ENCODE results near the gene SASS6. TPM values are rescaled to one million over a fixed set of nuclear protein-coding genes. Genes with fewer than 3 reads are reported as not detected.

Gene SASS6
- total RNA-seq, 4 donors from 2014 or later: 1.9 to 6.8 (median 3.8) TPM

DNA sequence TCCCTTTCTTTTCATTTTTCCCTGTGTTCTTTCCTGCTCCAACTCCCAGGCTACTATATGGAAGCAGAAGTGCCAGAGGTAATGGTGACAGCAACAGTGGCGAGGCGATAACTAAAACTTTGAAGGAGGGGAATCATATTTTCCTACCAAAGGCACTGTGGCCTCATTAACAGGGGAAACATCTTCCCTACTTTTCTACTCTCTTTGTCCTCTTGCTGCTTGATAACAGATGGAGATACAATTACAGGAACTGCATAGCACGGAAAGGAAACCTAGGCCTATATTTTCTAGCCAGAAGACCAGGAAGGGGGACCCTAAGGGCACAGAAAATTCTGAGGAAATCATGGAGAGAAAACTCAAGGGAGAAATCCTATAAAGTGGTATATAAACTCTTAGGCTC, 42.3 kb downstream of the SASS6 start:
- no peak overlapping the region for H3K27ac ChIP-seq
- no peak for DNase-seq
- H3K9me3 ChIP-seq: no peaks in the 10 kb centered on the region
- peaks cover 0 to 49% (median 0%) of the 10 kb centered on the region in 3 donors for H3K36me3 ChIP-seq
- no peaks in the 10 kb centered on the region for H3K4me1 ChIP-seq
- WGBS, 2 donors: 83 to 86% methylated on average over 3 of the region's 3 CpGs
- H3K4me3 ChIP-seq: no peak overlapping the region
- no peaks in the 10 kb centered on the region for H3K27me3 ChIP-seq
- TF ChIP-seq, protein P1, sequence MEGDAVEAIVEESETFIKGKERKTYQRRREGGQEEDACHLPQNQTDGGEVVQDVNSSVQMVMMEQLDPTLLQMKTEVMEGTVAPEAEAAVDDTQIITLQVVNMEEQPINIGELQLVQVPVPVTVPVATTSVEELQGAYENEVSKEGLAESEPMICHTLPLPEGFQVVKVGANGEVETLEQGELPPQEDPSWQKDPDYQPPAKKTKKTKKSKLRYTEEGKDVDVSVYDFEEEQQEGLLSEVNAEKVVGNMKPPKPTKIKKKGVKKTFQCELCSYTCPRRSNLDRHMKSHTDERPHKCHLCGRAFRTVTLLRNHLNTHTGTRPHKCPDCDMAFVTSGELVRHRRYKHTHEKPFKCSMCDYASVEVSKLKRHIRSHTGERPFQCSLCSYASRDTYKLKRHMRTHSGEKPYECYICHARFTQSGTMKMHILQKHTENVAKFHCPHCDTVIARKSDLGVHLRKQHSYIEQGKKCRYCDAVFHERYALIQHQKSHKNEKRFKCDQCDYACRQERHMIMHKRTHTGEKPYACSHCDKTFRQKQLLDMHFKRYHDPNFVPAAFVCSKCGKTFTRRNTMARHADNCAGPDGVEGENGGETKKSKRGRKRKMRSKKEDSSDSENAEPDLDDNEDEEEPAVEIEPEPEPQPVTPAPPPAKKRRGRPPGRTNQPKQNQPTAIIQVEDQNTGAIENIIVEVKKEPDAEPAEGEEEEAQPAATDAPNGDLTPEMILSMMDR (IDR thresholded peaks at IDR 0.05): no peak
- no peak for TF ChIP-seq POLR2A (IDR thresholded peaks at IDR 0.05)
- intact Hi-C loops (cut with DNase I): no loop called here

DNA sequence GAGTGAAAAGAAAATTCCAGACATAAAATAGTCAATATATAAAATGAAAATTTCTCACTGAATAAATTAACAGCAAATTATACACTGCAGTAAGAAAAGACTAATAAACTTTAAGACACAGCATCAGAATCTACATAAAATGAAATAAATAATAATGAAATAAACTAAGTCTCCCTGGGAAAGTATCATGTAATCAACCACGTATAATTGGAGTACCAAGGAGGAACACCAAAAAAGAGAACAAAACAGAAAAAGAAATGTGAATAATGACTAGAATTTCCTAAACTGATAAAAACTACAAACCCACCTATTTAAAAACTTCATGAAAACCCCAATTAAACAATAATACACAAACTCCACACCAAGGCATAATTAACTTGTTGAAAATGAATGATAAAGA, 43.6 kb downstream of the SASS6 start:
- H3K9me3 ChIP-seq: no peaks in the 10 kb centered on the region
- H3K27ac ChIP-seq: no peak overlapping the region
- WGBS, 2 donors: 93 to 100% methylated on average over 1 of the region's 1 CpG
- H3K4me3 ChIP-seq: no peak overlapping the region
- TF ChIP-seq, protein P1 (IDR thresholded peaks at IDR 0.05): no peak
- no peak for TF ChIP-seq POLR2A (IDR thresholded peaks at IDR 0.05)
- no peaks in the 10 kb centered on the region for H3K4me1 ChIP-seq
- DNase-seq: no peak
- H3K27me3 ChIP-seq: no peaks in the 10 kb centered on the region
- intact Hi-C loops (cut with DNase I): no loop called here
- peaks cover 0 to 49% (median 0%) of the 10 kb centered on the region in 3 donors for H3K36me3 ChIP-seq

DNA sequence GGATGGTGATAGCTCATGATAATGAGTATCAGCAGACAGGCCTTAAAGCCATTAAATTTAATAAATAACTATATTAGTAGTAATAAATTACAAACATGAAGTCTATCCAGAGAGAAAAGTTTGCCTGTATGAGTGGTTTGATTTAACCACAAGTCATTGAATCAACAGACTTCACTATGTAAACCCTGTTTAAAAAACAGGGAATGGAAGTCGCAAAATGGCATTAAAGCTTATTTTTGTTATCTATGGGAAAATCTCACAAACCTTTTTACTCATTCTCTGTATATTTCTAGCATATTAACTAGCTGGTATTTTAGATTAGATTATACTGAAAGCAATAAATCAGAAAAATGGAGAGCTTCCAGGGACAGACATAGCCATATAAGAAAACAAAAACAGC, 45.3 kb downstream of the SASS6 start:
- Histone ChIP-seq H3K4me3 (no peak overlapping the region), H3K27me3 (no peaks in the 10 kb centered on the region), H3K36me3 (peaks cover 0 to 55% (median 0%) of the 10 kb centered on the region in 3 donors), H3K4me1 (no peaks in the 10 kb centered on the region), H3K9me3 (no peaks in the 10 kb centered on the region), H3K27ac (no peak overlapping the region)
- intact Hi-C loops (cut with DNase I): no loop called here
- 95 to 100% methylated on average over 1 of the region's 1 CpG for WGBS, 2 donors
- no peak for DNase-seq
- TF ChIP-seq, protein P1 (IDR thresholded peaks at IDR 0.05): no peak
- TF ChIP-seq POLR2A (IDR thresholded peaks at IDR 0.05): no peak

DNA sequence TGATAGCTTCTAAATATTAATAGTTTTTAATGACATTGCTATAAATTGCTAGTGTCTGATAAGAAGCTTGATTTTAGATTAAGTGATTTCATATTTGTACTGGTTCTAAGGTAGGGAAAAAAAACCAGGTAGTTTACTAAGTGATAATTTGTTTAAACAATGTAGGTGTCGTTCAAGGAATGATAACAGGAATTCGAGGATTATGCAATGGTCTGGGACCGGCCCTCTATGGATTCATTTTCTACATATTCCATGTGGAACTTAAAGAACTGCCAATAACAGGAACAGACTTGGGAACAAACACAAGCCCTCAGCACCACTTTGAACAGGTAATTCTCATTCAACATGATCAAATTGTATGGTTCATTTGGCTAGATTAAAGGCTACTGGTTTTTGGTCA, 52.4 kb downstream of the SASS6 start:
- Histone ChIP-seq H3K27me3 (no peaks in the 10 kb centered on the region), H3K4me3 (no peak overlapping the region), H3K4me1 (no peaks in the 10 kb centered on the region), H3K27ac (no peak overlapping the region), H3K36me3 (peaks cover 0 to 91% (median 13%) of the 10 kb centered on the region in 3 donors), H3K9me3 (no peaks in the 10 kb centered on the region)
- no peak for TF ChIP-seq POLR2A (IDR thresholded peaks at IDR 0.05)
- TF ChIP-seq, protein P1 (IDR thresholded peaks at IDR 0.05): no peak
- intact Hi-C loops (cut with DNase I): no loop called here
- DNase-seq: no peak
- 74 to 83% methylated on average over 3 of the region's 3 CpGs for WGBS, 2 donors

DNA sequence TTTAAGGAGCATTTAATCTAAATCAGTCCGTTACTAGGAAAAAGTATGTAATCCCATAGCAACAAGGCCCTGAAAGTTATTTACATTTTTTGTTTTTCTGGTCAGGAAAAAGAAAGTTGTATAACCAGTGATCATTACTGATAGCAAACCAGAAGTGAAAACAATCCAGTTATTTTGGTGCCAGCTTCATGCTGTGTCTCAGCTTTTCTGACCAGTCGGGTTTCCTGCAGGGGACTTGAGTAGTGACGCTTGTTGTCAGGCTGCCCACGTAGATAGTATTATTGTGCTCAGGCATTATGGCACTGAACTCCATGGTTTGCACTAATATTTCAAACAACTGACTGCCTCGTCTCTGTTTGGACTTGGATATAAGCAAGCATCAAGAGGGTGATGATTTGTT, 55.2 kb downstream of the SASS6 start:
- no peak overlapping the region for H3K4me3 ChIP-seq
- no peak for DNase-seq
- TF ChIP-seq, protein P1 (IDR thresholded peaks at IDR 0.05): no peak
- H3K4me1 ChIP-seq: no peaks in the 10 kb centered on the region
- no peaks in the 10 kb centered on the region for H3K27me3 ChIP-seq
- intact Hi-C loops (cut with DNase I): no loop called here
- 73 to 90% methylated on average over 5 of the region's 5 CpGs for WGBS, 2 donors
- H3K9me3 ChIP-seq: no peaks in the 10 kb centered on the region
- H3K36me3 ChIP-seq: peaks cover 0 to 90% (median 17%) of the 10 kb centered on the region in 3 donors
- no peak overlapping the region for H3K27ac ChIP-seq
